Type B pancreatic cell (in vitro differentiated cells): ENCODE results near the gene PLP1. TPM values are rescaled to one million over a fixed set of nuclear protein-coding genes. Genes with fewer than 3 reads are reported as not detected.
"Not testable (repeated sequence)": the region's sequence is repeated elsewhere in the genome, so short reads cannot be mapped to it uniquely, and the experiment has no call there.

Experiments
- DNase-seq: peaks from one replicate; pipeline ENCODE4 v3.0.0; 2021; ENCODE audit warnings: mixed read lengths; ENCODE audit not compliant: unreplicated experiment; ENCODE audit errors: extremely low spot score
- H3K27ac Mint-ChIP-seq: 2 replicates; pipeline ENCODE4 v1.8.0; 2021; ENCODE audit warnings: mild to moderate bottlenecking, mixed read lengths
- H3K27me3 Mint-ChIP-seq: 2 replicates; pipeline ENCODE4 v1.8.0; 2021; ENCODE audit warnings: mixed read lengths
- H3K36me3 Mint-ChIP-seq: 2 replicates; pipeline ENCODE4 v1.8.0; 2021; ENCODE audit warnings: mixed read lengths
- H3K4me1 Mint-ChIP-seq: one replicate; pipeline ENCODE4 v1.8.0; 2021; ENCODE audit warnings: mixed read lengths; ENCODE audit not compliant: unreplicated experiment
- H3K4me3 Mint-ChIP-seq: 2 replicates; pipeline ENCODE4 v1.8.0; 2021; ENCODE audit warnings: mild to moderate bottlenecking, mixed read lengths
- H3K9me3 Mint-ChIP-seq: 2 replicates; pipeline ENCODE4 v1.8.0; 2021; ENCODE audit warnings: mixed read lengths
- total RNA-seq: library from RNA; stranded (reverse); gene quantifications from 2 replicates; pipeline ENCODE4 v1.2.1, GENCODE V29; 2021; ENCODE audit warnings: low replicate concordance
- TF ChIP-seq, protein P1 (sequence below): fragments of 200-600 bp; sonication (generic); conservative IDR thresholded peaks from 2 replicates; pipeline ENCODE4 v1.5.0; 2021; ENCODE audit warnings: antibody characterized with exemption, mild to moderate bottlenecking

The PLP1 gene
- total RNA-seq, 1 donor from 2014 or later = 55.3 TPM

DNA sequence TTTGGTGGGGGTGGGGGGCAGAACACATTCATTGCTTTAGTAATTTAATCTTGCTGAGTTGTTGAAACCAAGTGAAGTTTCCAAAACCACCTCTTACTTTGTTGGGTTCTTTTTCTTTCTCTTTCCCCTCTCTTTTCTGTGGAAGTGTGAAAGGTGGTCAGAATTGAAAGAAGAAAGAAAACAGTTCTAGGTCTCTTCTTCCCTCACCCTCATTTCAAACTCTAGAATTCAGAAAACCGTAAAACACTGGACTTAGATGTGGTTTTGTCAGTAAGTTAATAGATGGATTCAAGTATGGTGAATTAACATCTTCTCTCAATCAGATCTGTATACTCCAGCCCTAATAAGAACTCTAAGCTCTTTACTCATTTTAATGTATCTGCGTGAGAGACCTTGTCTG, 23.7 kb downstream of the PLP1 start:
- H3K36me3 Mint-ChIP-seq = no peaks in the 10 kb centered on the region
- DNase-seq = no peak
- no peaks in the 10 kb centered on the region for H3K27me3 Mint-ChIP-seq
- H3K27ac Mint-ChIP-seq = no peak overlapping the region
- H3K9me3 Mint-ChIP-seq = no peaks in the 10 kb centered on the region
- no peak overlapping the region for H3K4me3 Mint-ChIP-seq
- TF ChIP-seq, protein P1, sequence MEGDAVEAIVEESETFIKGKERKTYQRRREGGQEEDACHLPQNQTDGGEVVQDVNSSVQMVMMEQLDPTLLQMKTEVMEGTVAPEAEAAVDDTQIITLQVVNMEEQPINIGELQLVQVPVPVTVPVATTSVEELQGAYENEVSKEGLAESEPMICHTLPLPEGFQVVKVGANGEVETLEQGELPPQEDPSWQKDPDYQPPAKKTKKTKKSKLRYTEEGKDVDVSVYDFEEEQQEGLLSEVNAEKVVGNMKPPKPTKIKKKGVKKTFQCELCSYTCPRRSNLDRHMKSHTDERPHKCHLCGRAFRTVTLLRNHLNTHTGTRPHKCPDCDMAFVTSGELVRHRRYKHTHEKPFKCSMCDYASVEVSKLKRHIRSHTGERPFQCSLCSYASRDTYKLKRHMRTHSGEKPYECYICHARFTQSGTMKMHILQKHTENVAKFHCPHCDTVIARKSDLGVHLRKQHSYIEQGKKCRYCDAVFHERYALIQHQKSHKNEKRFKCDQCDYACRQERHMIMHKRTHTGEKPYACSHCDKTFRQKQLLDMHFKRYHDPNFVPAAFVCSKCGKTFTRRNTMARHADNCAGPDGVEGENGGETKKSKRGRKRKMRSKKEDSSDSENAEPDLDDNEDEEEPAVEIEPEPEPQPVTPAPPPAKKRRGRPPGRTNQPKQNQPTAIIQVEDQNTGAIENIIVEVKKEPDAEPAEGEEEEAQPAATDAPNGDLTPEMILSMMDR = no peak
- no peaks in the 10 kb centered on the region for H3K4me1 Mint-ChIP-seq

DNA sequence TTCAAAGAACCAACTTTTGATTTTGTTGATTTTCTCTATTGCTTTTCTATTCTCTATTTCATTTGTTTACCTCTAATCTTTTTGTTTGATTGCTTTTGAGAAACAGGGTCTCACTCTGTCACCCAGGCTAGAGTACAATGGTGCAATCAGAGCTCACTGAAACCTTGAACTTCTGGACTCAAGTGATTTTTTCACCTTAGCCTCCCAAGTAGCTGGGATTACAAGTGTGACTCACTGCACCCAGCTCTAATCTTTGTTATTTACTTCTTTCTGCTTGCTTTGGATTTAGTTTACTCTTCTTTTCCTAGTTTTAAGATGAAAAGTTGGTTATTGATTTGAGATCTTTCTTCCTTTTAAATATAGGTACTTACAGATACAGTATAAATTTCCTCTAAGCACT, 29.2 kb downstream of the PLP1 start:
- H3K9me3 Mint-ChIP-seq = no peaks in the 10 kb centered on the region
- no peaks in the 10 kb centered on the region for H3K27me3 Mint-ChIP-seq
- no peak overlapping the region for H3K4me3 Mint-ChIP-seq
- no peaks in the 10 kb centered on the region for H3K4me1 Mint-ChIP-seq
- H3K36me3 Mint-ChIP-seq = no peaks in the 10 kb centered on the region
- H3K27ac Mint-ChIP-seq = no peak overlapping the region
- TF ChIP-seq, protein P1 = no peak
- no peak for DNase-seq

DNA sequence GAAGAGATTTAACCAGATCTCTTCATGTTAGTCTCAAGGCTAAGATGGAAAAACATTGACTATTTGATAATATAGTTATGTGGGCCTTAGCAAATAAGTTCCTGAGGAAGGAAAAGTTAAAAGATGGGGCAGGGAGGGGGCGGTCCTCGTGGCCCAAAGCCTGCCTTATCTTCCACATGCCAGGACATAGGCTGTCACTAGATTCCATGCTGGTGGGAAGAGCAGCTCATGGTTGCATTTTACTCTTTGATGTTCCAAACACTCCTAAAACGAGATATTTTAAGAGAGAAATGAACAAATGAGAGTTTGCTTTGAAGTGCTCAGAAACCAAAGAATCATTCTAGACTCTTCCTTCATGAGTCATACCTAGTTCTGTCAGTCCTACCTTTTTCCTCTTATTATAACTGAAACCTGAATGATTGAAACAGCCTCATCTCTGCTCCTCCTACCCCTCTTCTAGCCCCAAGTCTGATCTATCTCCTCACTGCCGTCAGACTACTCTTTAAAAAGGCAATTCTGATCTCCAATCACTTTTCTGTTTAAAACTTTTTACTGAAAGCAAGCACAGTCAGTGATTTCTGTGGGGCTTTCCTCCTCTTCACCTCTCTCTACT, 30.3 kb downstream of the PLP1 start:
- H3K9me3 Mint-ChIP-seq = no peaks in the 10 kb centered on the region
- H3K4me1 Mint-ChIP-seq = no peaks in the 10 kb centered on the region

DNA sequence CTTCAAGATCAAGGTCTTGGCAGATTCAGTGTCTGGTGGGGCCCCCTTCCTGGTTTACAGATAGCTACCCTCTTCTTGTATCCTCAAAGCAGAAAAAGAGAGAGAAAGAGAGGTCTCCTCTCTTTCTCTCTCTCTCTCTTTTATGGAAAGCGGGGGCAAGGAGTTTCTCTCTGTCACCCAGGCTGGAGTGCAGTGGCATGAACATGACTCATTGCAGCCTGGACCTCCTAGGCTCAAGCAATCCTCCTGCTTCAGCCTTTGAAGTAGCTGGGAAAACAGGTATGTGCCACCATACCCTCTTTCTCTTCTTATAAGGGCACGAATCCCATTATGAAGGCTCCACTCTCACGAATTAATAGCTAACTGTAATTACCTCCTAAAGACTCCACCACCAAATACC, 35.2 kb downstream of the PLP1 start:
- H3K27ac Mint-ChIP-seq = no peak overlapping the region
- H3K9me3 Mint-ChIP-seq = no peaks in the 10 kb centered on the region
- H3K27me3 Mint-ChIP-seq = peaks cover 18% of the 10 kb centered on the region
- no peaks in the 10 kb centered on the region for H3K36me3 Mint-ChIP-seq
- TF ChIP-seq, protein P1 = no peak
- DNase-seq = no peak
- no peaks in the 10 kb centered on the region for H3K4me1 Mint-ChIP-seq
- H3K4me3 Mint-ChIP-seq = no peak overlapping the region

More for the DNA sequence above, 30.3 kb downstream of the PLP1 start:
- no peak for DNase-seq
- Mint-ChIP-seq H3K27me3 (no peaks in the 10 kb centered on the region), H3K4me3 (no peak overlapping the region), H3K27ac (no peak overlapping the region), H3K36me3 (no peaks in the 10 kb centered on the region)
- TF ChIP-seq, protein P1 = no peak

DNA sequence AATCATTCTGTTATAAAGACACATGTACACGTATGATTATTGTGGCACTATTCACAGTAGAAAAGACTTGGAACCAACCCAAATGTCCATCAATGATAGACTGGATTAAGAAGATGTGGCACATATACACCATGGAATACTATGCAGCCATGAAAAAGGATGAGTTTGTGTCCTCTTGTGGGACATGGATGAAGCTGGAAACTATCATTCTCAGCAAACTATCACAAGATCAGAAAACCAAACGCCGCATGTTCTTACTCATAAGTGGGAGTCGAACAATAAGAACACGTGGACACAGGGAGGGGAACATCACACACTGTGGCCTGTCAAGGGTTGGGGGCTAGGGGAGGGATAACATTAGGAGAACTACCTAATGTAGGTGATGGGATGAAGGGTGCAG, 40.5 kb downstream of the PLP1 start:
- not testable (repeated sequence) for H3K4me3 Mint-ChIP-seq, H3K27ac Mint-ChIP-seq, DNase-seq, H3K36me3 Mint-ChIP-seq, H3K9me3 Mint-ChIP-seq, H3K4me1 Mint-ChIP-seq
- H3K27me3 Mint-ChIP-seq = peaks cover 18% of the 10 kb centered on the region

DNA sequence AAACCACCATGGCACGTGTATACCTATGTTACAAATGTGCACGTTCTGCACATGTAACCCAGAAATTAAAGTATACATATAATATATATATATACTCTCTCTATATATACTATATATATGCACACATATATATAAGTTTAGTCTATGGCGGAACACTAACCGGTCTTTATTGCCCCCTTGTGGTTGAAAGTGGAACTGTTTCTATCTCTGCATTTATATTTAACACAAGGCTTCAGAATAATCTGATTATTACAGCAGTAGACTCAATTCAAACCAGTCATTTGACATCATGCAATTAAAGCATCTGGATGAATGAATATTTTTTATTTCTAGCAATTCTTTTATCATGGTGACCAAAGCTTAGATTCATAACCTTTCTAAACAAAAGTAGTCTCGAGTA, 40.9 kb downstream of the PLP1 start:
- Mint-ChIP-seq H3K9me3 (no peaks in the 10 kb centered on the region), H3K4me3 (no peak overlapping the region), H3K27me3 (peaks cover 18% of the 10 kb centered on the region), H3K27ac (no peak overlapping the region), H3K4me1 (no peaks in the 10 kb centered on the region), H3K36me3 (no peaks in the 10 kb centered on the region)
- no peak for DNase-seq
- TF ChIP-seq, protein P1 = peak; percentile 93
